Nephron (organoid): ENCODE measurements around the gene TKTL1.
"Not testable (repeated sequence)": the region's sequence is repeated elsewhere in the genome, so short reads cannot be mapped to it uniquely, and the experiment has no call there.

Source experiments
- H3K27ac Mint-ChIP-seq, 3 experiments: 2 replicates each; pipeline ENCODE4 v1.8.0; 2020; ENCODE audit warnings: mixed read lengths in 3 of 3, mild to moderate bottlenecking in 2 of 3, moderate library complexity in 1 of 3
- H3K27me3 Mint-ChIP-seq: 2 replicates; pipeline ENCODE4 v1.8.0; 2021; ENCODE audit warnings: low read depth, mild to moderate bottlenecking, moderate library complexity, mixed read lengths
- H3K36me3 Mint-ChIP-seq: 2 replicates; pipeline ENCODE4 v1.8.0; 2020; ENCODE audit warnings: low read depth, mixed read lengths
- H3K4me1 Mint-ChIP-seq: 2 replicates; pipeline ENCODE4 v1.8.0; 2020; ENCODE audit warnings: mixed read lengths
- H3K4me3 Mint-ChIP-seq, 3 experiments: 2 replicates each; pipeline ENCODE4 v1.8.0; 2020; ENCODE audit warnings: mild to moderate bottlenecking in 3 of 3, mixed read lengths in 3 of 3, moderate library complexity in 2 of 3
- H3K9me3 Mint-ChIP-seq: 2 replicates; pipeline ENCODE4 v1.8.0; 2020; ENCODE audit warnings: mixed read lengths
- CTCF ChIP-seq, 3 experiments: fragments of 200-600 bp; sonication (generic); IDR thresholded peaks; one replicate each; pipeline ENCODE4 v1.5.0; 2021; ENCODE audit warnings: antibody characterized with exemption in 3 of 3; ENCODE audit not compliant: unreplicated experiment in 3 of 3

The TKTL1 gene

GRCh38 chrX:154294791-154295574, 612 bp upstream of the TKTL1 start, which contains the start of gene TEX28:
Gene TEX28 (minus strand): TSS chrX:154295124. CDS start chrX:154292117, 3,007 bp downstream.
- H3K4me3 Mint-ChIP-seq: no peak within 1 kb of the TSS
- no peaks in the 10 kb centered on the region for H3K4me1 Mint-ChIP-seq
- H3K9me3 Mint-ChIP-seq: peaks cover 7% of the 10 kb centered on the region

GRCh38 chrX:154296731-154297130, 1.1 kb downstream of the TKTL1 start:
- H3K4me3 Mint-ChIP-seq: no peak overlapping the region
- H3K9me3 Mint-ChIP-seq: peaks cover 11% of the 10 kb centered on the region
- H3K27ac Mint-ChIP-seq: no peak overlapping the region
- no peak for TF ChIP-seq CTCF (IDR thresholded peaks at IDR 0.05; ENCODE audit: unreplicated experiment in 3 of 3)
- H3K27me3 Mint-ChIP-seq: peaks cover 9% of the 10 kb centered on the region
- H3K36me3 Mint-ChIP-seq: no peaks in the 10 kb centered on the region
- no peaks in the 10 kb centered on the region for H3K4me1 Mint-ChIP-seq

More at GRCh38 chrX:154294791-154295574, 612 bp upstream of the TKTL1 start, which contains the start of gene TEX28:
- Mint-ChIP-seq H3K36me3 (no peaks in the 10 kb centered on the region), H3K27ac (no peak within 1 kb of the TSS), H3K27me3 (peaks cover 5% of the 10 kb centered on the region)
- no peak for TF ChIP-seq CTCF (IDR thresholded peaks at IDR 0.05; ENCODE audit: unreplicated experiment in 3 of 3)

GRCh38 chrX:154298312-154298711, 2.7 kb downstream of the TKTL1 start:
- Mint-ChIP-seq H3K36me3 (no peaks in the 10 kb centered on the region), H3K4me3 (no peak overlapping the region), H3K27me3 (peaks cover 9% of the 10 kb centered on the region), H3K9me3 (peaks cover 15% of the 10 kb centered on the region), H3K27ac (no peak overlapping the region), H3K4me1 (no peaks in the 10 kb centered on the region)
- no peak for TF ChIP-seq CTCF (IDR thresholded peaks at IDR 0.05; ENCODE audit: unreplicated experiment in 3 of 3)

GRCh38 chrX:154300816-154301215, 5.2 kb downstream of the TKTL1 start:
- peaks cover 7% of the 10 kb centered on the region for H3K4me1 Mint-ChIP-seq
- H3K4me3 Mint-ChIP-seq: no peak overlapping the region
- peaks cover 15% of the 10 kb centered on the region for H3K27me3 Mint-ChIP-seq
- no peak for TF ChIP-seq CTCF (IDR thresholded peaks at IDR 0.05; ENCODE audit: unreplicated experiment in 3 of 3)
- H3K36me3 Mint-ChIP-seq: no peaks in the 10 kb centered on the region
- H3K9me3 Mint-ChIP-seq: peaks cover 20% of the 10 kb centered on the region
- no peak overlapping the region for H3K27ac Mint-ChIP-seq

- H3K36me3 Mint-ChIP-seq, H3K4me3 Mint-ChIP-seq, H3K4me1 Mint-ChIP-seq, H3K27ac Mint-ChIP-seq: not testable (repeated sequence)
- H3K27me3 Mint-ChIP-seq: peaks cover 15% of the 10 kb centered on the region
- peaks cover 26% of the 10 kb centered on the region for H3K9me3 Mint-ChIP-seq
These were observed 7.4 kb downstream of the TKTL1 start for GRCh38 chrX:154302998-154303397.

- H3K9me3 Mint-ChIP-seq: peaks cover 28% of the 10 kb centered on the region
- H3K27ac Mint-ChIP-seq: peak overlapping the region in 1 of 3 experiments; percentile 4
- no peak overlapping the region for H3K4me3 Mint-ChIP-seq
- peaks cover 15% of the 10 kb centered on the region for H3K27me3 Mint-ChIP-seq
- no peaks in the 10 kb centered on the region for H3K36me3 Mint-ChIP-seq
- no peak for TF ChIP-seq CTCF (IDR thresholded peaks at IDR 0.05; ENCODE audit: unreplicated experiment in 3 of 3)
- peaks cover 7% of the 10 kb centered on the region for H3K4me1 Mint-ChIP-seq
These were observed 7.9 kb downstream of the TKTL1 start for GRCh38 chrX:154303476-154303875.
